WERI-Rb-1 (cell line): Measurements from ENCODE around the gene ARRDC3.
A peak's percentile ranks its signal among the peaks of the same experiment; 100 is the strongest.
"Not testable (repeated sequence)": the region's sequence is repeated elsewhere in the genome, so short reads cannot be mapped to it uniquely, and the experiment has no call there.

ENCODE experiments used
- DNase-seq: peaks from one replicate; pipeline ENCODE4 v3.0.0-alpha.2; 2020
- H3K27ac ChIP-seq: fragments of 250-450 bp; sonication (Bioruptor Pico); 2 replicates; pipeline ENCODE4 v1.5.1; 2020; ENCODE audit warnings: mild to moderate bottlenecking, moderate library complexity
- H3K27me3 ChIP-seq: fragments of 250-450 bp; sonication (Bioruptor Pico); 2 replicates; pipeline ENCODE4 v1.5.1; 2021; ENCODE audit warnings: mild to moderate bottlenecking, low read depth, moderate library complexity; ENCODE audit not compliant: insufficient read depth, severe bottlenecking
- H3K36me3 ChIP-seq: fragments of 250-450 bp; sonication (Bioruptor Pico); 2 replicates; pipeline ENCODE4 v1.5.1; 2020; ENCODE audit warnings: mild to moderate bottlenecking, moderate library complexity
- H3K4me3 ChIP-seq: 2 replicates; pipeline ENCODE4 v1.5.1; 2011; ENCODE audit warnings: low read depth, mild to moderate bottlenecking, control low read depth, low read length
- H3K9me3 ChIP-seq: fragments of 250-450 bp; sonication (Bioruptor Pico); 2 replicates; pipeline ENCODE4 v1.5.1; 2021; ENCODE audit warnings: mild to moderate bottlenecking, moderate library complexity; ENCODE audit not compliant: severe bottlenecking
- TF ChIP-seq, protein P1 (sequence below): IDR thresholded peaks from 2 replicates; pipeline ENCODE4 v1.5.1; 2011; ENCODE audit warnings: low read depth, mild to moderate bottlenecking, control low read depth, inconsistent platforms, low read length

The ARRDC3 gene

DNA sequence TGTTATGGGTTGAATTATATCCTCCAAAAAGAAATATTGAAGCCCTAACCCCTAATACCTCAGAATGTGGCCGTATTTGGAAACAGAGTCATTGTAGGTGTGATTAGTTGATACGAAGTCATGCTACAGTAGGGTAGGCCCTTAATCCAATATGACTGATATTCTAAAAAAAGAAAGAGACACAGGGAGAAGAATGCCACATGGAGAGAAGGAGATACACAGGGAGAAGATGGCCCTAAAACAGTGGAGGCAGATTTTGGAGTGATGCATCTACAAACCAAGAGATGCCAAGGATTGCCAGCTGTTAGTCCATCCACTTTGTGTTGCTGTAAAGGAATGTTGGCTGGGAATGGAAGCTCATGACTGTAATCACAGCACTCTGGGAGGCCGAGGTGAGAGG, 21.3 kb downstream of the ARRDC3 start:
- Histone ChIP-seq H3K9me3 (no peaks in the 10 kb centered on the region), H3K27ac (no peak overlapping the region), H3K4me3 (no peak overlapping the region), H3K27me3 (no peaks in the 10 kb centered on the region), H3K36me3 (no peaks in the 10 kb centered on the region)
- no peak for DNase-seq
- TF ChIP-seq, protein P1, sequence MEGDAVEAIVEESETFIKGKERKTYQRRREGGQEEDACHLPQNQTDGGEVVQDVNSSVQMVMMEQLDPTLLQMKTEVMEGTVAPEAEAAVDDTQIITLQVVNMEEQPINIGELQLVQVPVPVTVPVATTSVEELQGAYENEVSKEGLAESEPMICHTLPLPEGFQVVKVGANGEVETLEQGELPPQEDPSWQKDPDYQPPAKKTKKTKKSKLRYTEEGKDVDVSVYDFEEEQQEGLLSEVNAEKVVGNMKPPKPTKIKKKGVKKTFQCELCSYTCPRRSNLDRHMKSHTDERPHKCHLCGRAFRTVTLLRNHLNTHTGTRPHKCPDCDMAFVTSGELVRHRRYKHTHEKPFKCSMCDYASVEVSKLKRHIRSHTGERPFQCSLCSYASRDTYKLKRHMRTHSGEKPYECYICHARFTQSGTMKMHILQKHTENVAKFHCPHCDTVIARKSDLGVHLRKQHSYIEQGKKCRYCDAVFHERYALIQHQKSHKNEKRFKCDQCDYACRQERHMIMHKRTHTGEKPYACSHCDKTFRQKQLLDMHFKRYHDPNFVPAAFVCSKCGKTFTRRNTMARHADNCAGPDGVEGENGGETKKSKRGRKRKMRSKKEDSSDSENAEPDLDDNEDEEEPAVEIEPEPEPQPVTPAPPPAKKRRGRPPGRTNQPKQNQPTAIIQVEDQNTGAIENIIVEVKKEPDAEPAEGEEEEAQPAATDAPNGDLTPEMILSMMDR, result no peak

DNA sequence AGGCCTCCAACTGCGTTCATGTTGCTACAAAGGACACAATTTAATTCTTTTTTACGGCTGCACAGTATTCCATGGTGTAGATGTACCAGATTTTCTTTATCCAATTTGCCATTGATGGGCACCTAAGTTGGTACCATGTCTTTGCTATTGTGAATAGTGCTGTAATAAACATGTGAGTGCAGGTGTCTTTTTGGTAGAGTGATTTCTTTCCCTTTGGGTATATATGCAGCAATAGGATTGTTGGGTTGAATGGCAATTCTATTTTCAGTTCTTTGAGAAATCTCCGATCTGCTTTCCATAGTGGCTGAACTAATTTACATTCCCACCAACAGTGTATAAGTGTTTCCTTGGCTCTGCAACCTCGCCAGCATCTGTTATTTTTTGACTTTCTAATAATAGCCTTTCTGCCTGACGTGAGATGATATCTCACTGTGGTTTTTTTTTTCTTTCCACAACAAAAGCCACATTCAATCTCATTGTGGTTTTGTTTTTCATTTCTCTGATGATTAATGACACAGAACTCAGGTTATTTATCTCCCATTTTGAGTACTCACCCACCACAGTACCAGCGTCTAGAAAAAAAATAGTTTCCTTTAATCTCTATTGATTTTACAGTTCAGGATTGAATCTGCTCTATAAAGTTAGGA, 21.9 kb downstream of the ARRDC3 start:
- DNase-seq, result no peak
- H3K9me3 ChIP-seq, result no peaks in the 10 kb centered on the region
- no peaks in the 10 kb centered on the region for H3K27me3 ChIP-seq
- H3K4me3 ChIP-seq, result no peak overlapping the region
- no peak overlapping the region for H3K27ac ChIP-seq
- TF ChIP-seq, protein P1, result no peak
- H3K36me3 ChIP-seq, result no peaks in the 10 kb centered on the region

DNA sequence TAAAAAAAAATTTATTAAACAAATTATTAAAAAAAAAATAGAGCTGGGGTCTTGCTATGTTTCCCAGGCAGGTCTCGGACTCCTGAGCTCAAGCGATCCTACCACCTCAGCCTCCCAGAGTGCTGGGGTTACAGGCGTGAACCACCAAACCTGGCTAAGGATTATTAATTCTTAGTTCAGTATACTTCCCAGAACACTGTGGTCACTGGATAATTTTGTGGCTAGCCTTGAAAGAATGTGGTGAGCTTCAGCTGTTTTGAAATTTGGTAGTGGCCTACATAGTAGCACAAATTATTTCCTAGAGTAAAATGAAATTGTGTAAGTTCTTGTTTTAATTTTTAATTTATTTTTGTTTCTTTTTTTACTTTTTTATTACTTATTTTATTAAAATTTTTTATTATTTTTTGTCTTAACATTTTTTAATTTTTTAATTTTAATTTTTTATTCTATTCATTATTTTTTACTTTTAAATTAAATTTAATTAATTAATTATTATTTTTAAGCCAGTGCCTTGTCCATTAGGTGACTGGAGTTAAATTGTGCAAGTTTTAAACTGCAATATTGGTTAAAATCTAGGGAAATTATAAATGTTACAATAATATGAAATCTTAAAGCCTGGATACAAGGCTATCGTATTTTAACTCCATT, 23.0 kb downstream of the ARRDC3 start:
- no peak overlapping the region for H3K27ac ChIP-seq
- TF ChIP-seq, protein P1, result no peak
- H3K27me3 ChIP-seq, result no peaks in the 10 kb centered on the region
- no peaks in the 10 kb centered on the region for H3K36me3 ChIP-seq
- no peaks in the 10 kb centered on the region for H3K9me3 ChIP-seq
- no peak for DNase-seq
- no peak overlapping the region for H3K4me3 ChIP-seq

DNA sequence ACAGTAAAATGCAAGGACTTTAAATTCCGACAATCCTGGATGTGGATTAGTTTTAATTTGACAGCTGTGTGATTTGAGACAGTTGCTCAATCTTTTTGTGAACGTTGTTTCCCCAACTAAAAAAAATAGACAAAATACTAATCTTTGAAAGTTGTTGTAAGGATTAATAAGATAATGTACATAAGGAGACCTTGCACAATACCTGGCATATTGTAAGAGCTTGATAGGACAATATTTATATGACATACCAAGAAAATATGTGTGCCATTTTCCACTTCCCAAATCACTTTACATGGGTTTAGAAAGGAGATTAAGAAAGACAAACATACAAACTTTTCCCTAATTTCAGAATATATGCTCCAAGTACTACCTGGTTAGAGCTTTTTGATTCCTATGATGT, 25.3 kb downstream of the ARRDC3 start:
- no peaks in the 10 kb centered on the region for H3K36me3 ChIP-seq
- H3K27me3 ChIP-seq, result no peaks in the 10 kb centered on the region
- no peak overlapping the region for H3K27ac ChIP-seq
- TF ChIP-seq, protein P1, result no peak
- no peaks in the 10 kb centered on the region for H3K9me3 ChIP-seq
- no peak for DNase-seq
- H3K4me3 ChIP-seq, result no peak overlapping the region

DNA sequence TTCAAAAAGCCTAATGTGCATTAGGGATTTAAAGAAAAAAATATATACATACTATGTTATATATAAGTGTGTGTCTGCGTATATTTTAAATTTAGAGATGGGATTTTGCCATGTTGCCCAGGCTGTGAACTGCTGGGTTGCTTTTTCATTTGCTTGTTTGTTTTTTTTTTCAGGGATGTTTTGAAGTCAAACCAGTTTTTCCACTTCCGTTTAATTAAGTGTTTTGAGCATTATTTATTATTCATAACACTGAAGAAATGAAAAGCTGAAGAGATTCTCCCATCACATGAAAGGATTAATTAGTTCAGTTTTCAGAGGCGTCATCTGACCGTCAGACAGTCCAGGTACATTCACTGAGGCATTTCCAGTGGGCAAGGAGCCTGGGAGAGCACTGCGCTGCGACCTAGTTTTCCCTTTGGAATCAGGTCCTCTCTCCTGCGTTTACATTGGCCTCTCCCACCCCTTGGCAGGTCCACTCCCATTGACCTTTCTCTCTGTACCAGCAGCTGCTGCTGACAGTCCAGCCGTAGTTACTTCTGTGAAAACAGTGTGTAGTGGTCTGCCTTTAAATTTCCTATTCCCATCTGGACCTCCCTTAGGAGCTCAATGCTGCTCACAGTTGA, 26.0 kb downstream of the ARRDC3 start:
- DNase-seq, result peak; percentile 13
- Histone ChIP-seq H3K36me3 (no peaks in the 10 kb centered on the region), H3K4me3 (no peak overlapping the region), H3K27me3 (no peaks in the 10 kb centered on the region), H3K27ac (no peak overlapping the region), H3K9me3 (no peaks in the 10 kb centered on the region)
- TF ChIP-seq, protein P1, result no peak

DNA sequence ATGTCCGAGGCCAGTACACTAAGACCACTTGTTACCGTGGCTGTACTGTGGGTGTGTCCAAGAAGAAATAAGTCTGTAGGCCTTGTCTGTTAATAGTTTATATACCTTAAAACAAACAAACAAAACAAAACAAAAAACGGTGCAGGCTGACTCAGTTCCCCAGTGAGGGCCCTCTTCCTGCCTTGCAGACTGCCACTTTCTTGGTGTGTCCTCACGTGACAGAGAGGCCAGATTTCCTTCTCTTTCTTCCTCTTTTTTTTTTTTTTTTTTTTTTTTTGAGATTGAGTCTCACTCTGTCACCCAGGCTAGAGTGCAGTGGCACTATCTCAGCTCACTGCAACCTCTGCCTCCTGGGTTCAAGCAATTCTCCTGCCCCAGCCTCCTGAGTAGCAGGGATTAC, 28.2 kb downstream of the ARRDC3 start:
- not testable (repeated sequence) for H3K36me3 ChIP-seq, H3K4me3 ChIP-seq, DNase-seq, H3K9me3 ChIP-seq, H3K27ac ChIP-seq, H3K27me3 ChIP-seq
